OCI-LY7 (cell line): ENCODE measurements around the gene YIPF4. TPM values are rescaled to one million over a fixed set of nuclear protein-coding genes. Genes with fewer than 3 reads are reported as not detected.

Experiments
- BruUV-seq: library from RNA; stranded (reverse); fragments of 400-500 nt; replicated peaks from 2 replicates; lab custom pipeline; 2021; lab: Mats Ljungman, UMichigan
- CTCF ChIA-PET: fragments of 300-600 bp; sonication (Branson Sonifier 250); formaldehyde crosslinking; loops from one replicate; lab custom pipeline; 2022; ENCODE audit warnings: antibody characterized with exemption; ENCODE audit not compliant: unreplicated experiment; lab: Charles Lee
- POLR2A ChIA-PET: fragments of 300-600 bp; sonication (Branson Sonifier 250); formaldehyde crosslinking; loops from one replicate; lab custom pipeline; 2022; ENCODE audit warnings: antibody characterized with exemption; lab: Charles Lee
- DNase-seq: peaks from one replicate; pipeline ENCODE4 v3.0.0-alpha.2; 2015; ENCODE audit warnings: low spot score
- H2AFZ ChIP-seq: fragments of 200-600 bp; sonication (generic), shearing (Covaris generic); 2 replicates; pipeline ENCODE4 v1.6.1; 2014; ENCODE audit warnings: mild to moderate bottlenecking, antibody characterized with exemption, low read length, moderate library complexity
- H3K27ac ChIP-seq: fragments of 200-600 bp; sonication (generic); 2 replicates; pipeline ENCODE4 v1.5.1; 2014; ENCODE audit warnings: mixed run types, low read depth, mild to moderate bottlenecking, moderate library complexity, low read length, inconsistent platforms; ENCODE audit not compliant: poor library complexity, severe bottlenecking
- H3K36me3 ChIP-seq: fragments of 200-600 bp; sonication (generic); 2 replicates; pipeline ENCODE4 v1.6.1; 2014; ENCODE audit warnings: mild to moderate bottlenecking, antibody characterized with exemption, low read length, moderate library complexity, mixed read lengths; ENCODE audit not compliant: insufficient read depth
- H3K4me1 ChIP-seq: fragments of 200-600 bp; sonication (generic); 2 replicates; pipeline ENCODE4 v1.5.1; 2014; ENCODE audit warnings: mild to moderate bottlenecking, low read length; ENCODE audit not compliant: insufficient read depth, poor library complexity, severe bottlenecking
- H3K4me2 ChIP-seq: fragments of 200-600 bp; sonication (generic); 2 replicates; pipeline ENCODE4 v1.6.1; 2014; ENCODE audit warnings: mild to moderate bottlenecking, low read length
- H3K4me3 ChIP-seq: fragments of 200-600 bp; sonication (generic); 2 replicates; pipeline ENCODE4 v1.5.1; 2014; ENCODE audit warnings: mild to moderate bottlenecking, low read depth, low read length; ENCODE audit not compliant: poor library complexity, severe bottlenecking
- H3K79me2 ChIP-seq: fragments of 200-600 bp; sonication (generic); 2 replicates; pipeline ENCODE4 v1.6.1; 2016; ENCODE audit warnings: low read depth, mild to moderate bottlenecking, low read length, moderate library complexity, mixed read lengths; ENCODE audit not compliant: insufficient read depth
- H3K9me2 ChIP-seq: fragments of 200-600 bp; sonication (generic); 2 replicates; pipeline ENCODE4 v1.6.1; 2016; ENCODE audit warnings: mild to moderate bottlenecking, low read length, mixed read lengths; ENCODE audit not compliant: insufficient read depth
- H3K9me3 ChIP-seq: fragments of 200-600 bp; sonication (generic); 2 replicates; pipeline ENCODE4 v1.6.1; 2014; ENCODE audit warnings: mild to moderate bottlenecking, mixed run types, low read length, mixed read lengths
- H4K20me1 ChIP-seq: fragments of 200-600 bp; sonication (generic); 2 replicates; pipeline ENCODE4 v1.6.1; 2014; ENCODE audit warnings: mild to moderate bottlenecking, antibody characterized with exemption, low read length, moderate library complexity, mixed read lengths; ENCODE audit not compliant: insufficient read depth
- EZH2phosphoT487 ChIP-seq: fragments of 200-600 bp; sonication (generic); IDR thresholded peaks from 2 replicates; pipeline ENCODE4 v1.6.1; 2018; ENCODE audit warnings: low read depth, borderline replicate concordance, mild to moderate bottlenecking, mixed run types, antibody characterized with exemption, low read length, moderate library complexity, mixed read lengths
- intact Hi-C: fragments of 100-400 bp; cut with micrococcal nuclease; formaldehyde crosslinking; loops from one replicate; pipeline ENCODE4 v1.10.0; 2022; ENCODE audit not compliant: unreplicated experiment
- total RNA-seq, 2 experiments: library from RNA; depleted of rRNA in 1 of 2; stranded (reverse); fragments of >200 nt in 1 of 2; shearing (Covaris generic) in 1 of 2; gene quantifications; 2 replicates each; pipeline ENCODE4 v1.2.3, GENCODE V29; 2014 to 2022
- TF ChIP-seq, protein P1 (sequence below): fragments of 200-600 bp; sonication (generic); conservative IDR thresholded peaks from 2 replicates; pipeline ENCODE4 v1.5.1; 2014; ENCODE audit warnings: mild to moderate bottlenecking, antibody characterized with exemption, low read length, moderate library complexity, mixed read lengths

The YIPF4 gene
- total RNA-seq, 2 experiments from 2014 or later: 8.6 to 29.6 TPM

DNA sequence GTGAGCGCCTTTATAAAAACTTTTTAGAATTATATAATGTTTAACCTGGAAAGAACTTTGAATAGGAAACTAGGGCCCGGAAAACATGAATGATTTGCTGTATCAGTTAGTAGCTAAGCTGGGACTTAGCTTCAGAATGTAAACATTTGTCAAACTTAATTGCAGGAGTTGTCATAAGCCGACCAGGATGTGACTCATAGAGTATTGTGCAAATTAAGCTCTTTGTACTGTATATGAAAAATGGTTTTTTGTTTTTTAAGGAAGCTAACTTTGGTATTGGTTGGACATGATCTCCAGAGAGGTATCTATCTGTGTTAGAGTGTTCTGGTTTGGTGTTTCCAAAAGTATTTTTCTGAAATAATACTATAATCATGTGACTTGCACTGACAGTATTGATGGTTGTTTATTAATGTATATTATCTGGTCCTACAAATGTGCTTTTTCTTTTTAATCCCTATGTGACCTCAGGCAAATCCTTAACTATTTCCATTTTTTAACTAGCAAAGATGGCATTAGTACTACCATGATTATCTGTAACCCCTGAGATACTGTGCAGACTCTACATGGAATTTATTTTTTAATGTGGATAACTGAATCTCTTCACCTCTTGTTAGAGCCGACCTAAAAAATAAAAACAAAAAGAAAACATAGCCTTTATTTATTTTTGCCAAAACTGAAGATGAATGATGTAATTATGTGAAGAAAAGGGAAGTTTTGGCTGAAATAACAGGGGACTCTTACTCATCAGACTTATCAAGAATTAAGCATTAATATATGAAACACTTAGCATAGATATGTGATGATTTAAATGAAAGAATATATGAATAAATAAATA, 11.7 kb downstream of the YIPF4 start:
- H3K36me3 ChIP-seq: peaks cover 30% of the 10 kb centered on the region
- H3K79me2 ChIP-seq: no peaks in the 10 kb centered on the region
- intact Hi-C loops: no loop called here
- ChIA-PET CTCF (no interaction called here), POLR2A (interaction anchor here (0.6 to 1.1 kb wide), 4 partner anchors 9 to 207 kb away, joined by 3 to 5 read pairs (median 4); no protein-coding TSS in a partner anchor)
- H3K4me3 ChIP-seq: no peak overlapping the region
- DNase-seq: no peak
- H3K27ac ChIP-seq: no peak overlapping the region
- no peaks in the 10 kb centered on the region for H3K9me2 ChIP-seq
- TF ChIP-seq, protein P1, sequence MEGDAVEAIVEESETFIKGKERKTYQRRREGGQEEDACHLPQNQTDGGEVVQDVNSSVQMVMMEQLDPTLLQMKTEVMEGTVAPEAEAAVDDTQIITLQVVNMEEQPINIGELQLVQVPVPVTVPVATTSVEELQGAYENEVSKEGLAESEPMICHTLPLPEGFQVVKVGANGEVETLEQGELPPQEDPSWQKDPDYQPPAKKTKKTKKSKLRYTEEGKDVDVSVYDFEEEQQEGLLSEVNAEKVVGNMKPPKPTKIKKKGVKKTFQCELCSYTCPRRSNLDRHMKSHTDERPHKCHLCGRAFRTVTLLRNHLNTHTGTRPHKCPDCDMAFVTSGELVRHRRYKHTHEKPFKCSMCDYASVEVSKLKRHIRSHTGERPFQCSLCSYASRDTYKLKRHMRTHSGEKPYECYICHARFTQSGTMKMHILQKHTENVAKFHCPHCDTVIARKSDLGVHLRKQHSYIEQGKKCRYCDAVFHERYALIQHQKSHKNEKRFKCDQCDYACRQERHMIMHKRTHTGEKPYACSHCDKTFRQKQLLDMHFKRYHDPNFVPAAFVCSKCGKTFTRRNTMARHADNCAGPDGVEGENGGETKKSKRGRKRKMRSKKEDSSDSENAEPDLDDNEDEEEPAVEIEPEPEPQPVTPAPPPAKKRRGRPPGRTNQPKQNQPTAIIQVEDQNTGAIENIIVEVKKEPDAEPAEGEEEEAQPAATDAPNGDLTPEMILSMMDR: no peak
- TF ChIP-seq EZH2phosphoT487: no peak
- no peak overlapping the region for H3K4me2 ChIP-seq
- H3K9me3 ChIP-seq: no peaks in the 10 kb centered on the region
- H2AFZ ChIP-seq: no peak overlapping the region
- no peaks in the 10 kb centered on the region for H4K20me1 ChIP-seq
- BruUV-seq: no TSS peak
- H3K4me1 ChIP-seq: no peaks in the 10 kb centered on the region

DNA sequence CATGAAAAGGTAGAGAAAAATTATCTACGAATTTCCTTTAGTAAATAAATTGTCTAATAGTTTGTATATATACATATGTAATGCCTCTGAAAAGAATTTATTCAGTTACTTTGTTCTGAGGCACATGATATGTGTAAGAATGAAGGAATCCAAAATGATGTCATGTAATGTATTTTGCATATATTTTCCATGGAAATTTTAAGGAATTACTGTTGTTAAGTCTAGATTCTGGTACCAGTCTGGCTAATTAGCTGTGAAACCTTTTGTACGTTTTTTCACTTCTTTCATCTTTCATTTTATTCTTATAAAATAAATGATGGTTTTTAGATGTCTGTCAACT, 12.3 kb downstream of the YIPF4 start:
- no peak overlapping the region for H3K4me3 ChIP-seq
- CTCF ChIA-PET: no interaction called here
- H3K4me2 ChIP-seq: no peak overlapping the region

More for the DNA sequence above, 12.3 kb downstream of the YIPF4 start:
- Histone ChIP-seq H4K20me1 (no peaks in the 10 kb centered on the region), H3K27ac (no peak overlapping the region), H3K9me2 (no peaks in the 10 kb centered on the region), H3K4me1 (no peaks in the 10 kb centered on the region), H3K36me3 (peaks cover 28% of the 10 kb centered on the region), H3K9me3 (no peaks in the 10 kb centered on the region), H2AFZ (no peak overlapping the region), H3K79me2 (no peaks in the 10 kb centered on the region)
- POLR2A ChIA-PET: no interaction called here
- DNase-seq: no peak
- no TSS peak for BruUV-seq
- intact Hi-C loops: no loop called here
- TF ChIP-seq EZH2phosphoT487: no peak
- TF ChIP-seq, protein P1: no peak
